ENCODE measurements around the gene DYNC1LI2. TPM values are rescaled to one million over a fixed set of nuclear protein-coding genes. Genes with fewer than 3 reads are reported as not detected.

DYNC1LI2 gene
- total and polyA plus RNA-seq, 9 of the 15 experiments (the other 6 are each of a cell fraction or from before 2014, with no cell fraction given) = 5.1 to 48.9 (median 38.2) TPM

- TF ChIP-seq ATF3 (IDR thresholded peaks at IDR 0.05) (peak; percentile 40; the same call in 1 of the 2 replicates), ATF3 (CRISPR knock-in tag; conservative IDR thresholded peaks at IDR 0.05) (no peak), SNRNP70 (optimal IDR thresholded peaks at IDR 0.05; ENCODE audit: low read depth, low read length) (no peak), SMAD1 (IDR thresholded peaks at IDR 0.05; ENCODE audit: low read depth, low read length, partially characterized antibody) (no peak), FOSL1 (tag; conservative IDR thresholded peaks at IDR 0.05) (peak; percentile 62), NFYB (IDR thresholded peaks at IDR 0.05; ENCODE audit: extremely low read depth, insufficient read length) (no peak), JUND (IDR thresholded peaks at IDR 0.05; ENCODE audit: borderline replicate concordance, low read depth, low read length) (peak; percentile 69), JUND (tag; IDR thresholded peaks at IDR 0.05; ENCODE audit: borderline replicate concordance, low read depth, low read length) (no peak; the same call in 2 of the 3 replicates)
Measured at GRCh38 chr16:66691234-66691633, 60.2 kb downstream of the DYNC1LI2 start (continued).

- H3K4me3 ChIP-seq = no peak overlapping the region
- H3K27ac ChIP-seq (ENCODE audit: extremely low read depth, low read depth, low read length) = no peak overlapping the region
- DNase-seq (ENCODE audit: extremely low read depth in 1 of 4, low spot score in 3 of 4) (no peak), FAIRE-seq (no peak), ATAC-seq (no peak; the same call in 2 of the 3 replicates)
- no peaks in the 10 kb centered on the region for H3K27me3 ChIP-seq (ENCODE audit: control insufficient read depth in 2 of 2, insufficient read depth in 2 of 2, low read length in 2 of 2)
- ChIA-PET POLR2A (interaction anchor here (0.6 kb wide), 1 partner anchor 77 kb away, joined by 3 read pairs; no protein-coding TSS in a partner anchor), CTCF (ENCODE audit: low intra/inter-chr PET ratio) (no interaction called here)
- H3K79me2 ChIP-seq (ENCODE audit: control insufficient read depth, insufficient read depth, low read length) = peaks cover 29% of the 10 kb centered on the region
- no peaks in the 10 kb centered on the region for H3K9me1 ChIP-seq (ENCODE audit: control insufficient read depth, insufficient read depth, low read length)
- H3K4me1 ChIP-seq (replicated peaks in 1 of 2; ENCODE audit: control insufficient read depth in 2 of 2, insufficient read depth in 2 of 2, low read length in 2 of 2) = peaks cover 10 to 15% of the 10 kb centered on the region in 2 experiments; a peak in 4 of 5 replicates
- H3K4me2 ChIP-seq (ENCODE audit: insufficient read depth, low read length) = no peak overlapping the region
- H2AFZ ChIP-seq (ENCODE audit: low read depth, low read length) = no peak overlapping the region
- intact Hi-C loops (cut with micrococcal nuclease) = loop anchor here (5.0 kb wide), 1 partner anchor 83 kb away; no protein-coding TSS in a partner anchor
- peaks cover 4% of the 10 kb centered on the region; the same call in 1 of the 2 replicates for H4K20me1 ChIP-seq (replicated peaks; ENCODE audit: control insufficient read depth, insufficient read depth, low read length)
- BruUV-seq (replicated peaks) = no TSS peak
- in situ Hi-C loops (cut with MboI) = no loop called here
- no peak overlapping the region for H3K9ac ChIP-seq (ENCODE audit: insufficient read depth in 1 of 2, low read depth in 2 of 2, low read length in 2 of 2)
- H3K9me3 ChIP-seq (replicated peaks; ENCODE audit: control insufficient read depth, insufficient read depth, low read depth, low read length) = no peaks in the 10 kb centered on the region
- no peak for TF ChIP-seq ZNF785 (CRISPR knock-in tag; IDR thresholded peaks at IDR 0.05)
- TF ChIP-seq ARNT (IDR thresholded peaks at IDR 0.05) = no peak
- TF ChIP-seq ZNF778 (CRISPR knock-in tag; IDR thresholded peaks at IDR 0.05) = no peak
- no peak for TF ChIP-seq TAL1 (IDR thresholded peaks at IDR 0.05)
- TF ChIP-seq ZNF384 (IDR thresholded peaks at IDR 0.05; ENCODE audit: low read depth, low read length) = no peak
- TF ChIP-seq CXXC5 (CRISPR knock-in tag; IDR thresholded peaks at IDR 0.05) = no peak
- TF ChIP-seq ATF7 (IDR thresholded peaks at IDR 0.05) = no peak
- TF ChIP-seq ZNF239 (CRISPR knock-in tag; IDR thresholded peaks at IDR 0.05) = no peak
- 63% methylated on average over 7 of the region's 7 CpGs for WGBS (ENCODE audit: insufficient coverage, low coverage, missing lambda C conversion rate)
- peaks cover 5% of the 10 kb centered on the region; the same call in 1 of the 3 replicates for H3K36me3 ChIP-seq (ENCODE audit: control insufficient read depth, insufficient read depth, low read length)
Measured at GRCh38 chr16:66690106-66690847, 61.1 kb downstream of the DYNC1LI2 start.

Measured in K562 (cell line).